CD4-positive, CD25-positive, alpha-beta regulatory T cell (primary cell): ENCODE results near the gene PLCH2. TPM values are rescaled to one million over a fixed set of nuclear protein-coding genes. Genes with fewer than 3 reads are reported as not detected.

ENCODE experiments used
- ATAC-seq, 2 donors: fragments of 150-1000 bp; cut with Tn5 transposase; one replicate each; pipeline ENCODE4 v1.10.0; 2021; ENCODE audit warnings: low read depth in 2 of 2, moderate number of reproducible peaks in 2 of 2, moderate library complexity in 1 of 2
- DNase-seq, 3 donors: peaks; one replicate each; pipeline versions ENCODE4 v3.0.0 to v3.0.0-alpha.2; 2012 to 2022; ENCODE audit warnings: mixed read lengths in 1 of 3
- H3K27ac ChIP-seq: one replicate; pipeline ENCODE4 v1.7.0; 2013; ENCODE audit warnings: mild to moderate bottlenecking, low read length; ENCODE audit not compliant: insufficient read depth, poor library complexity, severe bottlenecking
- H3K27me3 ChIP-seq: one replicate; pipeline ENCODE4 v1.7.0; 2013; ENCODE audit warnings: low read length; ENCODE audit not compliant: control insufficient read depth, insufficient read depth
- H3K36me3 ChIP-seq: one replicate; pipeline ENCODE4 v1.7.0; 2013; ENCODE audit warnings: mild to moderate bottlenecking, low read length, moderate library complexity; ENCODE audit not compliant: control insufficient read depth, insufficient read depth
- H3K4me1 ChIP-seq: 2 replicates; pipeline ENCODE4 v1.7.0; 2013; ENCODE audit warnings: mild to moderate bottlenecking, low read length; ENCODE audit not compliant: insufficient read depth, control insufficient read depth, poor library complexity, severe bottlenecking
- H3K4me3 ChIP-seq: one replicate; pipeline ENCODE4 v1.7.0; 2013; ENCODE audit warnings: low read depth, mild to moderate bottlenecking, low read length, moderate library complexity
- H3K9me3 ChIP-seq, 2 experiments: 1 replicate in 1 of 2; 2 replicates in 1 of 2; pipeline ENCODE4 v1.7.0; 2013; ENCODE audit warnings: low read length in 2 of 2, mild to moderate bottlenecking in 1 of 2, moderate library complexity in 1 of 2; ENCODE audit not compliant: control insufficient read depth in 2 of 2
- H3K27ac Mint-ChIP-seq, 3 donors: one replicate each; pipeline ENCODE4 v1.8.0; 2020 to 2022; ENCODE audit warnings: mild to moderate bottlenecking in 3 of 3, mixed read lengths in 3 of 3, moderate library complexity in 2 of 3
- H3K27me3 Mint-ChIP-seq: one replicate; pipeline ENCODE4 v1.8.0; 2022; ENCODE audit warnings: mild to moderate bottlenecking, mixed read lengths
- H3K36me3 Mint-ChIP-seq: one replicate; pipeline ENCODE4 v1.8.0; 2020; ENCODE audit warnings: mixed read lengths
- H3K4me1 Mint-ChIP-seq, 4 donors: one replicate each; pipeline ENCODE4 v1.8.0; 2020 to 2022; ENCODE audit warnings: mixed read lengths in 4 of 4, mild to moderate bottlenecking in 1 of 4
- H3K4me3 Mint-ChIP-seq, 4 donors: one replicate each; pipeline ENCODE4 v1.8.0; 2020 to 2022; ENCODE audit warnings: mild to moderate bottlenecking in 4 of 4, mixed read lengths in 4 of 4, moderate library complexity in 3 of 4
- H3K9me3 Mint-ChIP-seq, 7 donors: one replicate each; pipeline ENCODE4 v1.8.0; 2020 to 2022; ENCODE audit warnings: mixed read lengths in 7 of 7, mild to moderate bottlenecking in 3 of 7, moderate library complexity in 2 of 7
- polyA plus RNA-seq, 4 donors: library from polyadenylated mRNA; unstranded; fragments of 300-500 nt; fragmentation: Illumina TruSeq; gene quantifications; one replicate each; pipeline ENCODE4 v1.2.3, GENCODE V29; 2021
- total RNA-seq: library from RNA; stranded (reverse); gene quantifications from one replicate; pipeline ENCODE4 v1.2.3, GENCODE V29; 2022

The PLCH2 gene
- total and polyA plus RNA-seq, 5 donors from 2014 or later = 0.35 to 43.4 (median 1.1) TPM

DNA sequence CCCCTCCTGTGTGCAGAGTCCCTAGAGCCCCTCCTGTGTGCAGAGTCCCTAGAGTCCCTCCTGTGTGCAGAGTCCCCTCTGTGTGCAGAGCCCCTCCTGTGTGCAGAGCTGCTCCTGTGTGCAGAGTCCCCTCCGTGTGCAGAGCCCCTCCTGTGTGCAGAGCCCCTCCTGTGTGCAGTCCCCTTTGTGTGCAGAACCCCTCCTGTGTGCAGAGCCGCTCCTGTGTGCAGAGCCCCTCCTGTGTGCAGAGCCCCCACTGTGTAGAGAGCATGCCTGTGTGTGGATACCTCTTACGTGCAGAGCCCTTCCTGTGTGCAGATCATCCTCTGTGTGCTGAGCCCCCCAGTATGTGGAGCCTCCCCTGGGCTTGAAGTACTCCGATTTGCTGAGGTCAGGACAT, 62.3 kb downstream of the PLCH2 start:
- no peak for ATAC-seq
- Mint-ChIP-seq H3K4me1 (peaks cover 0 to 12% (median 3%) of the 10 kb centered on the region in 4 donors), H3K9me3 (no peaks in the 10 kb centered on the region)

DNA sequence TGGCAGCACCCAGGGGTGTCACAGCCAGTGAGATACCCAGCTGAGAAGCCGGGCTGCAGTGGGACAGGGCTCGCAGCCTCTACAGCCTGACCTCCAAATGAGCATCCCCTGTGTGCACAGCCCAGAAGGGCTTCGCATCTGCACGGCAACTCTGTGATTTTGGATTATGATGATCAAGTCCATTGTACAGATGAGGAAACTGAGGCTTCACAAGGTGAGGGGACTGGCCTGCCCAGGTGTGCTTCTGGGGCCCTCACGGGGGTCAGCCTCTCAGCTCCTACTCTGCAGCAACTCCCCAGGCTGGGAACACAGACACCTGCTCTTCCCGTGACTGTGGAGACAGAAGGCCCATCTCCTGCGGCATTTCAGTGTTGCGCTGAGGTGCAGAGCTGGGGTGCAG, 62.8 kb downstream of the PLCH2 start:
- H3K27me3 ChIP-seq = no peaks in the 10 kb centered on the region
- H3K27me3 Mint-ChIP-seq = peaks cover 21% of the 10 kb centered on the region
- no peak overlapping the region for H3K27ac ChIP-seq
- H3K9me3 Mint-ChIP-seq = no peaks in the 10 kb centered on the region
- H3K36me3 ChIP-seq = no peaks in the 10 kb centered on the region
- ATAC-seq = no peak
- H3K27ac Mint-ChIP-seq = no peak overlapping the region
- H3K4me1 ChIP-seq = peaks cover 12% of the 10 kb centered on the region
- DNase-seq = no peak
- no peaks in the 10 kb centered on the region for H3K36me3 Mint-ChIP-seq
- no peak overlapping the region for H3K4me3 ChIP-seq
- H3K9me3 ChIP-seq = no peaks in the 10 kb centered on the region
- peaks cover 0 to 12% (median 3%) of the 10 kb centered on the region in 4 donors for H3K4me1 Mint-ChIP-seq
- H3K4me3 Mint-ChIP-seq = peak overlapping the region in 1 of 4 donors; percentile 71

More for the DNA sequence above, 62.3 kb downstream of the PLCH2 start:
- Histone ChIP-seq H3K4me1 (peaks cover 7% of the 10 kb centered on the region), H3K9me3 (no peaks in the 10 kb centered on the region), H3K27ac (no peak overlapping the region), H3K36me3 (no peaks in the 10 kb centered on the region), H3K4me3 (no peak overlapping the region), H3K27me3 (no peaks in the 10 kb centered on the region)
- no peak overlapping the region for H3K27ac Mint-ChIP-seq
- H3K36me3 Mint-ChIP-seq = no peaks in the 10 kb centered on the region
- peak overlapping the region in 1 of 4 donors; percentile 71 for H3K4me3 Mint-ChIP-seq
- DNase-seq = no peak
- H3K27me3 Mint-ChIP-seq = peaks cover 25% of the 10 kb centered on the region

DNA sequence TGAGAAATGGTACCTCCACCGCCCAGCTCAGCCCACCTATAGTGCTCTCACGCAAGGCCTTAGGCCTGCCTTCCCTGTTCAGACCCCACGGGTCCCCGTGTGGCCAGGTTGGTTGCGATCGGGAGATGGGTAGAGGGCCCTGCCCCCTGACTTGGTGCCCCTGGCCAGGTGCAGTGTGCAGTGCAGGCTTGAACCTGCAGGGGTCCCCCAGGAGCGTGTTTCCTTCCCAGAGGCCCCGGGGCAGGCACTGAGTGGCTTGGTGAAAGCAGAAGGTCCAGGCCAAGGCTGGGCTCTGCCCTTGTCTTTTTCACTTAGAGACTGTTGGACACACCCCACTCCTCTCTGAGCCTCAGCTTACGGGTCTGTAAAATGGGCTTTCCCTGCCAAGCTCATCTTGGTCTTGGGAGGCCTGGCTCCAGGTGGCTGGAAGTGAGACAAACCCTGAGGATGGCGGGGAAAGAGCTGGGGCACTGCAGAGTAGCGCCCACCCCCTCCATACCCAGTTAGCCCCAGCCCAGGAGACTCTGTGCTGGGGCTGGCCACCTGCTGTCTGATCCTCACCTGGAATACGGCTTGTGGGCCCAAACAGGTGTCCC, 63.3 kb downstream of the PLCH2 start:
- Histone ChIP-seq H3K4me3 (no peak overlapping the region), H3K9me3 (no peaks in the 10 kb centered on the region), H3K4me1 (peaks cover 16% of the 10 kb centered on the region), H3K27ac (no peak overlapping the region), H3K36me3 (no peaks in the 10 kb centered on the region), H3K27me3 (no peaks in the 10 kb centered on the region)
- no peak for ATAC-seq
- H3K4me3 Mint-ChIP-seq = no peak overlapping the region
- H3K27me3 Mint-ChIP-seq = peaks cover 18% of the 10 kb centered on the region
- no peaks in the 10 kb centered on the region for H3K36me3 Mint-ChIP-seq
- H3K9me3 Mint-ChIP-seq = no peaks in the 10 kb centered on the region
- no peak for DNase-seq
- H3K27ac Mint-ChIP-seq = no peak overlapping the region
- H3K4me1 Mint-ChIP-seq = peaks cover 0 to 12% (median 3%) of the 10 kb centered on the region in 4 donors

DNA sequence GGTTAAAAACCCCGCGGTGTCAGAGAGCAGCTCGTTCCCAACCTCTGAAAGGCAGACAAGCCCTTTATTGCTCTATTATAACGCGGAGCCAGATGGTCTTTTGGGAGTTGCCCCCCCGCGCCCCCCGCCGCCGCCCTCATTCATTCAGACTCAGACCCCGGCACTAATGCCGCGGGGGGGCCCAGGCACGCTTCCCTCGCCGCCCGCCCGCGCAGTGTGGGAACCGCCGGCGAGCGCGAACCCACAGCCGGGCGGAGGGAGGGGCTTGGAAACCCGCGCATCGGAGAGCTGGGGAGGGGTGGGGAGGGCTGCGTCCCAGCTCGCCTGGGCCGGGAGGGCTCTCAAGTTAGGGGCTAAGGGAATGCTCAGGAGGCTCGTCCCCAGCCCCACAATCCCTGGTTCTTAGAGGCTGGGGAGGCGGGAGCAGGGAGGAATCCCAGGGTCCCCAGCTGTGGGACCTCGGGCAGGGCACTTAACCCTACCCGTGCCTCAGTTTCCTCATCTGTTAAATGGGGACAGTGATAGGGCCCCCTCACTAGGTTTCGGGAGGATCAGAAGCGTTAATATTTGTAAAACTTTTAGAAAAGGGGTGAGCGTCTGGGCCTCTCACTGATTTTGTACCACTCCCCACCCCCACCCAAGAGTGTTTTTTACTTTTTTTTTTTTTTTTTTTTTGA, 64.9 kb downstream of the PLCH2 start:
- no peaks in the 10 kb centered on the region for H3K9me3 ChIP-seq
- H3K4me3 ChIP-seq = no peak overlapping the region
- no peaks in the 10 kb centered on the region for H3K36me3 ChIP-seq
- no peaks in the 10 kb centered on the region for H3K27me3 ChIP-seq
- H3K4me1 ChIP-seq = peaks cover 21% of the 10 kb centered on the region
- H3K27ac ChIP-seq = no peak overlapping the region
- ATAC-seq = no peak
- peak overlapping the region in 1 of 4 donors; percentile 54 for H3K4me3 Mint-ChIP-seq
- H3K27ac Mint-ChIP-seq = no peak overlapping the region
- DNase-seq = no peak
- H3K36me3 Mint-ChIP-seq = no peaks in the 10 kb centered on the region
- H3K4me1 Mint-ChIP-seq = peaks cover 0 to 15% (median 3%) of the 10 kb centered on the region in 4 donors
- no peaks in the 10 kb centered on the region for H3K9me3 Mint-ChIP-seq
- H3K27me3 Mint-ChIP-seq = peaks cover 9% of the 10 kb centered on the region

DNA sequence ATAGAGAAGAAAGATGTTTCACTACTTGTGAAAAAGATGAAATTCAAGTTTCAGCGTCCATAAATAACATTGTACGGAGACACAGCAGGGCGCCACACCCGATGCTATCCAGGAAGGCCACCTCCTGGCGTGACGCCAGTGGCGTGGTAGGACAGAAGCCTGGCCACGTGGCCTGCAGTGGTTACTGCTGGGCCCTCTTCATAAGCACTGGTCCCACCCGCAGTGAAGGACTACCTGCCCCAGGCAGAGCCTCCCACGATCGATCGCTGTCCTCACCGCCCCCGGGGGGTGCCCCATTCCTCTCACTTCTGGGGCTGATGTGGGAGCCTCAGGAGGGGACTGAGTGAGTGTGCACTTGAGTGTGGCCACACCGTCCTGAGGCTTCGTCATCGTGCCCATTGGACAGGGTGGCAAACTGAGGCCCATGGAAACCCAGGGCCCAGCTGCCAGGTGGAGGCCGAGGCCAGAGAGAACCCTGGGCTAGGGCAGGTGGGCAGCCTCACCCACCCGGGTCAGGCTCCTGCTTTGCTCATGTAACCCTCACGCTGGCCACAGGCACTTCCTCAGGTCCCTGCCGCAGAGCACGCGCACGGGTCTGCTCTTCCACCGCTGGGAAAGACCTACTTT, 65.6 kb downstream of the PLCH2 start:
- peaks cover 0 to 15% (median 4%) of the 10 kb centered on the region in 4 donors for H3K4me1 Mint-ChIP-seq
- H3K4me3 Mint-ChIP-seq = peak overlapping the region in 2 of 4 donors; percentile 28 to 54
- Histone ChIP-seq H3K36me3 (no peaks in the 10 kb centered on the region), H3K9me3 (no peaks in the 10 kb centered on the region), H3K27me3 (no peaks in the 10 kb centered on the region), H3K4me3 (no peak overlapping the region), H3K4me1 (peaks cover 26% of the 10 kb centered on the region), H3K27ac (no peak overlapping the region)
- no peak for DNase-seq
- no peaks in the 10 kb centered on the region for H3K9me3 Mint-ChIP-seq
- H3K27me3 Mint-ChIP-seq = peaks cover 4% of the 10 kb centered on the region
- no peaks in the 10 kb centered on the region for H3K36me3 Mint-ChIP-seq
- no peak overlapping the region for H3K27ac Mint-ChIP-seq
- no peak for ATAC-seq

DNA sequence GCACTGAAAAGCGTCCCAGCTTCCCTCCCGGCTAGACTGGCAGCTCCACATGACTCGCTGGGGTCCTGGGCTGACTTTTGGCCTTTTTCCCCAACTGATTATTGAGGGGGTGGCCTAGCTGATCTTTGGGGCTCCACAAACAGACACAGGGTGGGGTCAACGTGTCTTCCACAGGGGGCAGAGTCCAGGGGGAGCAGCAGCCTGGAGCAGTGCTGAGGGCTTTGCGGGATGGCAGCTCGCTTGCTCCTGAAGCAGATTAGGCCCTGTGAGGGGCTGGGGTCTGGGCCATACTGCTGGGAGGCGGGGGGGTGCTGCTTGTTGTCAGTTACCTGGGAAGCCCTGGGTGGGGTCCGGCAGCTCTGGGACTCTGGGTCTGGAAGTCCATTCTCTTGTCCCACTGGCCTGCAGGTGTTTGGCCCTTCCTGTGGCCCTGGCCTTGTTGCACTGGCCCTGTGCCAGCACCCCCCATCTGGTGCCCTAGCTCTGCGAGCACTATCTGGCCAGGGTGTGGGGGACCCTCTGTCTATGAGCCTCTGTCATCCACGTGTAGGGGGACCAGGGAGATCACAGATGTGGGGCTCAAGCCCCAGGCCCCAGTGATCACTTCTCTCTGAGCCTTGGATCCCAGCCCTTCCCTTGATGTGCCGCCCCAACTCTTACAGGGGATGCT, 66.3 kb downstream of the PLCH2 start:
- H3K36me3 Mint-ChIP-seq = no peaks in the 10 kb centered on the region
- H3K27me3 ChIP-seq = no peaks in the 10 kb centered on the region
- no peak overlapping the region for H3K27ac ChIP-seq
- no peaks in the 10 kb centered on the region for H3K9me3 Mint-ChIP-seq
- DNase-seq (no peak), ATAC-seq (no peak)
- H3K27me3 Mint-ChIP-seq = peaks cover 4% of the 10 kb centered on the region
- H3K4me1 Mint-ChIP-seq = peaks cover 0 to 15% (median 6%) of the 10 kb centered on the region in 4 donors
- H3K4me3 ChIP-seq = no peak overlapping the region
- no peaks in the 10 kb centered on the region for H3K9me3 ChIP-seq
- peaks cover 29% of the 10 kb centered on the region for H3K4me1 ChIP-seq
- peak overlapping the region in 1 of 4 donors; percentile 28 for H3K4me3 Mint-ChIP-seq
- H3K27ac Mint-ChIP-seq = no peak overlapping the region
- H3K36me3 ChIP-seq = no peaks in the 10 kb centered on the region

DNA sequence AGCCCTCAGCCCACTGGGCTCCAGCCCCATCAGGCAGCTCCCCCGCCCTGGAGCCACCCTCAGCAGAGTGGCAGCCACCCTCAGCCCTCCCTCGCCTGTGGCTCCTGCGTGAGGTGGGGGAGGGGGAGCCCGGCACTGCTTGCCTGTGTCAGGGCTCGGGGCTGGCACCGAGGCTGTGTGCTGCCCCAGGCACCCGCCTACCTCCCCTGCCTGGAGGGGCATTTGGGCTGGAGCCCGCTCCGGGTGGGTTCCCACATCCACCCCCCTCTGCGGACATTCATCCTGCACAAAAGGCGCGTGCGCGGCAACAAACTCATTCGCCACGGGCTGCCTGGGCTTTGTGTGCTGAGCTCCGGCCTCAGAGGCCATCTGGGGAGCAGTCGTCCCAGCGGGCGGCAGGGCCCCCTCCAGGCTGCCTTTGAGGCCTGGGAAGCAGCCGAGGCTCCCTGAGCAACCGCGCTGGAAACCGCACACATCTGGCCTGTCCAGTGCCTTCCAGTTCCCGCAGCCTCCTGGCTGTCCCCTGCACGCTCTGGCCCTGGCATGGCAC, 67.5 kb downstream of the PLCH2 start:
- peaks cover 0 to 22% (median 8%) of the 10 kb centered on the region in 4 donors for H3K4me1 Mint-ChIP-seq
- H3K4me3 ChIP-seq = no peak overlapping the region
- no peak overlapping the region for H3K27ac ChIP-seq
- H3K36me3 ChIP-seq = no peaks in the 10 kb centered on the region
- no peaks in the 10 kb centered on the region for H3K9me3 ChIP-seq
- no peaks in the 10 kb centered on the region for H3K36me3 Mint-ChIP-seq
- peak in 1 of 2 donors; percentile 6 for ATAC-seq
- H3K4me3 Mint-ChIP-seq = no peak overlapping the region
- H3K27ac Mint-ChIP-seq = no peak overlapping the region
- no peaks in the 10 kb centered on the region for H3K9me3 Mint-ChIP-seq
- DNase-seq = peak; percentile 33 to 45 (median 33)
- peaks cover 40% of the 10 kb centered on the region for H3K4me1 ChIP-seq
- H3K27me3 Mint-ChIP-seq = peaks cover 10% of the 10 kb centered on the region
- H3K27me3 ChIP-seq = no peaks in the 10 kb centered on the region
